Natural killer cell (primary cell): ENCODE data around the gene HNRNPUL1. TPM values are rescaled to one million over a fixed set of nuclear protein-coding genes. Genes with fewer than 3 reads are reported as not detected.

Experiments used
- ATAC-seq, 3 donors: fragments of 150-1000 bp in 2 of 3; fragments of 200-7000 bp in 1 of 3; cut with Tn5 transposase; 1 replicate in 1 of 3; 2 replicates in 2 of 3; pipeline ENCODE4 v1.10.0; 2021; ENCODE audit warnings: mild to moderate bottlenecking in 2 of 3, moderate library complexity in 2 of 3
- DNase-seq, 2 donors: peaks; one replicate each; pipeline versions ENCODE4 v3.0.0 to v3.0.0-alpha.2; 2013 to 2021; ENCODE audit warnings: mixed read lengths in 1 of 2
- H3K27ac ChIP-seq: one replicate; pipeline ENCODE4 v1.5.1; 2013; ENCODE audit warnings: mild to moderate bottlenecking, low read length
- H3K27me3 ChIP-seq: one replicate; pipeline ENCODE4 v1.6.1; 2013; ENCODE audit warnings: low read length; ENCODE audit not compliant: control insufficient read depth, insufficient read depth
- H3K36me3 ChIP-seq: one replicate; pipeline ENCODE4 v1.6.1; 2013; ENCODE audit warnings: low read length; ENCODE audit not compliant: control insufficient read depth, insufficient read depth
- H3K4me1 ChIP-seq: one replicate; pipeline ENCODE4 v1.6.1; 2013; ENCODE audit warnings: low read length; ENCODE audit not compliant: control insufficient read depth, insufficient read depth
- H3K4me3 ChIP-seq: one replicate; pipeline ENCODE4 v1.5.1; 2013; ENCODE audit warnings: low read length
- H3K9me3 ChIP-seq: one replicate; pipeline ENCODE4 v1.6.1; 2013; ENCODE audit warnings: low read length; ENCODE audit not compliant: control insufficient read depth, insufficient read depth
- H3K27ac Mint-ChIP-seq, 2 donors: one replicate each; pipeline ENCODE4 v1.8.0; 2022; ENCODE audit warnings: mild to moderate bottlenecking in 2 of 2, mixed read lengths in 2 of 2, moderate library complexity in 1 of 2
- H3K27me3 Mint-ChIP-seq, 2 donors: one replicate each; pipeline ENCODE4 v1.8.0; 2022; ENCODE audit warnings: low read depth in 2 of 2, mixed read lengths in 2 of 2
- H3K36me3 Mint-ChIP-seq: one replicate; pipeline ENCODE4 v1.8.0; 2022; ENCODE audit warnings: mixed read lengths
- H3K4me1 Mint-ChIP-seq, 2 donors: one replicate each; pipeline ENCODE4 v1.8.0; 2022; ENCODE audit warnings: mixed read lengths in 2 of 2
- H3K4me3 Mint-ChIP-seq: one replicate; pipeline ENCODE4 v1.8.0; 2022; ENCODE audit warnings: mild to moderate bottlenecking, moderate library complexity, mixed read lengths
- H3K9me3 Mint-ChIP-seq, 2 donors: one replicate each; pipeline ENCODE4 v1.8.0; 2022; ENCODE audit warnings: mixed read lengths in 2 of 2
- WGBS: methylation state at CpG from one replicate; pipeline ENCODE4 v1.1.7; 2013; ENCODE audit warnings: missing lambda C conversion rate; ENCODE audit not compliant: insufficient coverage; 5-methylcytosine and 5-hydroxymethylcytosine counted together
- intact Hi-C: fragments of 100-400 bp; cut with micrococcal nuclease; formaldehyde crosslinking; loops from one replicate; pipeline ENCODE4 v1.14.2; 2022
- total RNA-seq, 4 donors: library from RNA; stranded (reverse); fragments of 120-200 nt in 1 of 4; gene quantifications; one replicate each; pipeline versions ENCODE4 v1.2.3 to v1.2.4, GENCODE V29; 2013 to 2022
- TF ChIP-seq, protein P1 (sequence below): fragments of 200-600 bp; IDR thresholded peaks from one replicate; pipeline ENCODE4 v1.8.0; 2022; ENCODE audit warnings: antibody characterized with exemption

The HNRNPUL1 gene
- total RNA-seq, 3 donors from 2014 or later (not counting 1 experiment from before 2014, with no cell fraction given) = 279 to 360 (median 315) TPM

DNA sequence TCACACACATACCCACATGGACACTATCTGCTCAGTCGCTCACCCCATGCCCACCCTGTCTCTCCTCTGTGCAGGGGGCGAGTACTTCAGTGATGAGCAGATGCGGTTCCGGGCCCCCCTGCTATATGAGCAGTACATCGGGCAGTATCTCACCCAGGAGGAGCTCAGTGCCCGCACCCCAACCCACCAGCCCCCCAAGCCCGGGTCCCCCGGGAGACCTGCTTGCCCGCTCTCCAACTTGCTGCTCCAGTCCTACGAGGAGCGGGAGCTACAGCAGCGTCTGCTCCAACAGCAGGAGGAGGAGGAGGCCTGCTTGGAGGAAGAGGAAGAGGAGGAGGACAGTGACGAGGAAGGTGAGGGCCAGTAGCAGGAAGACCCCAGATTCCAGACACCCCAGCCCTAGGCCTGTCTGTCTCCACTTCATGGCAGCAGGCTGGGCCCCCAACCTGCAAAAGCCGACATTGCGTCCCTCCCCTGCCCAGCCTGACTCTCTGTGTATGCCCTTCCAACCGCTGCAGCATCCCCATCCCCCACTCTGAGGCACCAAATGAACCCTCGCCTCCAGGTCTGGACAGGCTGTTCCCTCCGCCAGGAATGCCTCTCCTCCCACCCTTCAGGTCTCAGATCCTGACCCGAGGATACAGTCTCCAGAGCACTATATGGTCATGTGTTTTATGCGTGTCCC, 55.5 kb downstream of the HNRNPUL1 start:
- Mint-ChIP-seq H3K27ac (peak overlapping the region; percentile 61 to 94), H3K9me3 (no peaks in the 10 kb centered on the region), H3K36me3 (no peaks in the 10 kb centered on the region), H3K4me1 (peaks cover 42 to 64% of the 10 kb centered on the region in 2 donors), H3K4me3 (no peak overlapping the region), H3K27me3 (no peaks in the 10 kb centered on the region)
- TF ChIP-seq, protein P1, sequence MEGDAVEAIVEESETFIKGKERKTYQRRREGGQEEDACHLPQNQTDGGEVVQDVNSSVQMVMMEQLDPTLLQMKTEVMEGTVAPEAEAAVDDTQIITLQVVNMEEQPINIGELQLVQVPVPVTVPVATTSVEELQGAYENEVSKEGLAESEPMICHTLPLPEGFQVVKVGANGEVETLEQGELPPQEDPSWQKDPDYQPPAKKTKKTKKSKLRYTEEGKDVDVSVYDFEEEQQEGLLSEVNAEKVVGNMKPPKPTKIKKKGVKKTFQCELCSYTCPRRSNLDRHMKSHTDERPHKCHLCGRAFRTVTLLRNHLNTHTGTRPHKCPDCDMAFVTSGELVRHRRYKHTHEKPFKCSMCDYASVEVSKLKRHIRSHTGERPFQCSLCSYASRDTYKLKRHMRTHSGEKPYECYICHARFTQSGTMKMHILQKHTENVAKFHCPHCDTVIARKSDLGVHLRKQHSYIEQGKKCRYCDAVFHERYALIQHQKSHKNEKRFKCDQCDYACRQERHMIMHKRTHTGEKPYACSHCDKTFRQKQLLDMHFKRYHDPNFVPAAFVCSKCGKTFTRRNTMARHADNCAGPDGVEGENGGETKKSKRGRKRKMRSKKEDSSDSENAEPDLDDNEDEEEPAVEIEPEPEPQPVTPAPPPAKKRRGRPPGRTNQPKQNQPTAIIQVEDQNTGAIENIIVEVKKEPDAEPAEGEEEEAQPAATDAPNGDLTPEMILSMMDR = no peak
- H3K36me3 ChIP-seq = peaks cover 76% of the 10 kb centered on the region
- ATAC-seq (peak in 1 of 3 donors; percentile 4), DNase-seq (peak in 1 of 2 donors; percentile 36)
- H3K9me3 ChIP-seq = no peaks in the 10 kb centered on the region
- no peaks in the 10 kb centered on the region for H3K27me3 ChIP-seq
- intact Hi-C loops = no loop called here
- H3K4me3 ChIP-seq = no peak overlapping the region
- 92% methylated on average over 19 of the region's 20 CpGs for whole genome bisulfite sequencing
- peaks cover 42% of the 10 kb centered on the region for H3K4me1 ChIP-seq
- H3K27ac ChIP-seq = no peak overlapping the region

DNA sequence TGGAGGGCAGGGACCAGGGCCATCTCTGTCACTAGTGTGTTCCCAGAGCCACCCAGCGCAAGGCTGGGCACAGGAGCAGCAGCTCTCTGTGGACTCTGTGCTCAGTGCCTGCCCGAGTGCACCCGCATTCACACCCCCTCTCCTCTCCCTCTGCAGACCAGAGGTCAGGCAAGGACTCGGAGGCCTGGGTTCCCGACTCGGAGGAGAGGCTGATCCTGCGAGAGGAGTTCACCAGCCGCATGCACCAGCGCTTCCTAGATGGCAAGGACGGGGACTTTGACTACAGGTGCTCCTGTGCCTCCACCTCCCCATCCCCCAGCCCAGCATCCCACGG, 56.0 kb downstream of the HNRNPUL1 start:
- Histone ChIP-seq H3K4me3 (no peak overlapping the region), H3K27ac (no peak overlapping the region), H3K36me3 (peaks cover 75% of the 10 kb centered on the region), H3K27me3 (no peaks in the 10 kb centered on the region), H3K4me1 (peaks cover 47% of the 10 kb centered on the region), H3K9me3 (no peaks in the 10 kb centered on the region)
- Mint-ChIP-seq H3K36me3 (no peaks in the 10 kb centered on the region), H3K9me3 (no peaks in the 10 kb centered on the region), H3K27me3 (no peaks in the 10 kb centered on the region), H3K4me1 (peaks cover 47 to 69% of the 10 kb centered on the region in 2 donors), H3K4me3 (no peak overlapping the region), H3K27ac (peak overlapping the region in 1 of 2 donors; percentile 94)
- intact Hi-C loops = no loop called here
- ATAC-seq (no peak), DNase-seq (no peak)
- TF ChIP-seq, protein P1 = no peak
- 93% methylated on average over 11 of the region's 11 CpGs for WGBS

DNA sequence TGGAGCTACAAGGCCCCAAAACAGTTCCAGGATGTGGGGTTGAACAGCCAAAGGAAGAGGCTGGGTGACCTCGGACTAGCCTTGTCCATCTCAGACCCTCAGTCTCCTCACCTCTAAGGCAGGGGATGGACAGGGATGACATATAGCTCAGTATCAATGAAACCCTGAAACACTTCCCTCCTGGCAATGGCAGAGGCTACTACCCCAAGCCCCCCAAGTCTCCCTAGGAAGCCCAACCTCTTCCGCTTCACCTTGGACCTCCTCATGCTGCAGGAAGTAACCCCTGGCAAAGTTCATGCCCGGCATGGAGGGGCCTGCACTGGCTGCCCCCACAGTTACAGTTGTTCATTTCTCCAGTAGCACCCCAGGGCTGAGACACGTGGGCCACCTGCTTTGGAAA, 56.4 kb downstream of the HNRNPUL1 start:
- H3K4me1 ChIP-seq = peaks cover 51% of the 10 kb centered on the region
- no peaks in the 10 kb centered on the region for H3K36me3 Mint-ChIP-seq
- TF ChIP-seq, protein P1 = no peak
- H3K4me1 Mint-ChIP-seq = peaks cover 51 to 73% of the 10 kb centered on the region in 2 donors
- no peaks in the 10 kb centered on the region for H3K27me3 ChIP-seq
- no peak overlapping the region for H3K4me3 ChIP-seq
- H3K27me3 Mint-ChIP-seq = no peaks in the 10 kb centered on the region
- peak overlapping the region; percentile 13 to 94 for H3K27ac Mint-ChIP-seq
- peaks cover 75% of the 10 kb centered on the region for H3K36me3 ChIP-seq
- H3K27ac ChIP-seq = no peak overlapping the region
- no peak for ATAC-seq
- intact Hi-C loops = no loop called here
- WGBS = 82% methylated on average over 4 of the region's 4 CpGs
- DNase-seq = no peak
- no peaks in the 10 kb centered on the region for H3K9me3 ChIP-seq
- no peaks in the 10 kb centered on the region for H3K9me3 Mint-ChIP-seq
- no peak overlapping the region for H3K4me3 Mint-ChIP-seq

DNA sequence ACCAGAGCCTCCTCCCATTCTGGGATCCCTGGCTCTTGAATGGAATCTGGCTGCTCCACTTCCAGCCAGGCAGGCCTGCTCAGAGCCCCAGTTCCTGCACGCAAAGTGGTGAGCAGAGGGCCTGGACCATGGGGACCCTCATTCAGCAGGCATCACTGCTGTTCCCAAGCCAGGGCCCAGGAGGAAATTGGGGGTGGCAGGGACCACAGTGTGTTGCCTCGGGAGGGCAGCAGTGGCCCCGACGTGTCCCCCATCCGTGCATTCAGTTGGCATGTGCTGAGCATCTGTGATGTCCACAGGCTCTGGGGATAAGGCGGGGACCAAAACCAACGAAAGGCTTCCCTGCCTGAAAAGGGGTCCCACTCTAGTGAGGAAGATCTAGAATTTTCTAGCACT, 57.0 kb downstream of the HNRNPUL1 start:
- H3K27ac ChIP-seq = peak overlapping the region; percentile 59
- H3K9me3 Mint-ChIP-seq = no peaks in the 10 kb centered on the region

More for the DNA sequence above, 57.0 kb downstream of the HNRNPUL1 start:
- Mint-ChIP-seq H3K36me3 (no peaks in the 10 kb centered on the region), H3K27ac (peak overlapping the region; percentile 94 to 97), H3K27me3 (no peaks in the 10 kb centered on the region), H3K4me3 (no peak overlapping the region), H3K4me1 (peaks cover 53 to 76% of the 10 kb centered on the region in 2 donors)
- TF ChIP-seq, protein P1 = no peak
- Histone ChIP-seq H3K9me3 (no peaks in the 10 kb centered on the region), H3K4me3 (no peak overlapping the region), H3K36me3 (peaks cover 70% of the 10 kb centered on the region), H3K4me1 (peaks cover 58% of the 10 kb centered on the region), H3K27me3 (no peaks in the 10 kb centered on the region)
- intact Hi-C loops = no loop called here
- ATAC-seq = no peak
- DNase-seq = no peak
- WGBS = 78% methylated on average over 7 of the region's 7 CpGs
